ENCODE data around the gene PPP2R2D.
"Not testable (repeated sequence)": the region's sequence is repeated elsewhere in the genome, so short reads cannot be mapped to it uniquely, and the experiment has no call there.

DNA sequence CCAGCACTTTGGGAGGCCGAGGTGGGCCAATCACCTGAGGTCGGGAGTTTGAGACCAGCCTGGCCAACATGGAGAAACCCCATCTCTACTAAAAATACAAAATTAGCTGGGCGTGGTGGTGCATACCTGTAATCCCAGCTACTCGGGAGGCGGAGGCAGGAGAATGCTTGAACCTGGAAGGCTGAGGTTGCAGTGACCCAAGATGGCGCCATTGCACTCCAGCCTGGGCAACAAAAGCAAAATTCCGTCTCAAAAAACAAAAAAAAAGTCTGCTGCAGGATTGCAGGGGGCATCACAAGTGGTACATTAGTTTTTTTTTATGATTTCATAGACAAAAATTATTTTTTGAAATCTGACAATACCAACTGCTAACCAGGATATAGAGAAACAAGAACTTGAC, 86.0 kb downstream of the PPP2R2D start:
- TF ChIP-seq, protein P1, sequence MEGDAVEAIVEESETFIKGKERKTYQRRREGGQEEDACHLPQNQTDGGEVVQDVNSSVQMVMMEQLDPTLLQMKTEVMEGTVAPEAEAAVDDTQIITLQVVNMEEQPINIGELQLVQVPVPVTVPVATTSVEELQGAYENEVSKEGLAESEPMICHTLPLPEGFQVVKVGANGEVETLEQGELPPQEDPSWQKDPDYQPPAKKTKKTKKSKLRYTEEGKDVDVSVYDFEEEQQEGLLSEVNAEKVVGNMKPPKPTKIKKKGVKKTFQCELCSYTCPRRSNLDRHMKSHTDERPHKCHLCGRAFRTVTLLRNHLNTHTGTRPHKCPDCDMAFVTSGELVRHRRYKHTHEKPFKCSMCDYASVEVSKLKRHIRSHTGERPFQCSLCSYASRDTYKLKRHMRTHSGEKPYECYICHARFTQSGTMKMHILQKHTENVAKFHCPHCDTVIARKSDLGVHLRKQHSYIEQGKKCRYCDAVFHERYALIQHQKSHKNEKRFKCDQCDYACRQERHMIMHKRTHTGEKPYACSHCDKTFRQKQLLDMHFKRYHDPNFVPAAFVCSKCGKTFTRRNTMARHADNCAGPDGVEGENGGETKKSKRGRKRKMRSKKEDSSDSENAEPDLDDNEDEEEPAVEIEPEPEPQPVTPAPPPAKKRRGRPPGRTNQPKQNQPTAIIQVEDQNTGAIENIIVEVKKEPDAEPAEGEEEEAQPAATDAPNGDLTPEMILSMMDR (conservative IDR thresholded peaks at IDR 0.05): not testable (repeated sequence)
- TF ChIP-seq EZH2 (IDR thresholded peaks at IDR 0.05; ENCODE audit: low read depth): not testable (repeated sequence)

All from PC-9 (cell line).